ENCODE measurements around the gene OIP5. TPM values are rescaled to one million over a fixed set of nuclear protein-coding genes. Genes with fewer than 3 reads are reported as not detected.

The OIP5 gene
- total and polyA plus RNA-seq, 9 of the 15 experiments (the other 6 are each of a cell fraction or from before 2014, with no cell fraction given), result 8.3 to 54.8 (median 35.3) TPM

- TF ChIP-seq ZNF609 (CRISPR knock-in tag; IDR thresholded peaks at IDR 0.05; ENCODE audit: borderline replicate concordance), result 0 out of 2 replicates have a peak, but pooled peaks have one; percentile 22
- no peak for TF ChIP-seq ZBTB34 (CRISPR knock-in tag; IDR thresholded peaks at IDR 0.05)
- no peak for TF ChIP-seq POLR3G (IDR thresholded peaks at IDR 0.05; ENCODE audit: extremely low read depth, insufficient read length, insufficient replicate concordance)
- TF ChIP-seq ZZZ3 (IDR thresholded peaks at IDR 0.05), result peak; percentile 66; the same call in 1 of the 2 replicates
- no peak for TF ChIP-seq LARP7 (IDR thresholded peaks at IDR 0.05)
- TF ChIP-seq HCFC1 (IDR thresholded peaks at IDR 0.05; ENCODE audit: low read depth, low read length), result peak; percentile 44; the same call in 1 of the 2 replicates
- TF ChIP-seq STAT5B (CRISPR knock-in tag; IDR thresholded peaks at IDR 0.05), result no peak
- TF ChIP-seq ZNF75A (CRISPR knock-in tag; IDR thresholded peaks at IDR 0.05), result no peak
- no peak for TF ChIP-seq BDP1 (IDR thresholded peaks at IDR 0.05; ENCODE audit: insufficient read depth, insufficient read length)
- TF ChIP-seq, protein P1, sequence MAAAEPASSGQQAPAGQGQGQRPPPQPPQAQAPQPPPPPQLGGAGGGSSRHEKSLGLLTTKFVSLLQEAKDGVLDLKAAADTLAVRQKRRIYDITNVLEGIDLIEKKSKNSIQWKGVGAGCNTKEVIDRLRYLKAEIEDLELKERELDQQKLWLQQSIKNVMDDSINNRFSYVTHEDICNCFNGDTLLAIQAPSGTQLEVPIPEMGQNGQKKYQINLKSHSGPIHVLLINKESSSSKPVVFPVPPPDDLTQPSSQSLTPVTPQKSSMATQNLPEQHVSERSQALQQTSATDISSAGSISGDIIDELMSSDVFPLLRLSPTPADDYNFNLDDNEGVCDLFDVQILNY (CRISPR knock-in tag; IDR thresholded peaks at IDR 0.05), result no peak
- TF ChIP-seq SREBF1 (IDR thresholded peaks at IDR 0.05; ENCODE audit: borderline replicate concordance, low read depth, low read length), result 0 out of 2 replicates have a peak, but pooled peaks have one; percentile 38
- TF ChIP-seq FUS (optimal IDR thresholded peaks at IDR 0.05; ENCODE audit: low read depth, low read length), result no peak
- TF ChIP-seq SMAD3 (CRISPR knock-in tag; conservative IDR thresholded peaks at IDR 0.05), result no peak
- TF ChIP-seq POLR2G (IDR thresholded peaks at IDR 0.05; ENCODE audit: low read depth, low read length), result peak; percentile 99
- TF ChIP-seq, protein P2, sequence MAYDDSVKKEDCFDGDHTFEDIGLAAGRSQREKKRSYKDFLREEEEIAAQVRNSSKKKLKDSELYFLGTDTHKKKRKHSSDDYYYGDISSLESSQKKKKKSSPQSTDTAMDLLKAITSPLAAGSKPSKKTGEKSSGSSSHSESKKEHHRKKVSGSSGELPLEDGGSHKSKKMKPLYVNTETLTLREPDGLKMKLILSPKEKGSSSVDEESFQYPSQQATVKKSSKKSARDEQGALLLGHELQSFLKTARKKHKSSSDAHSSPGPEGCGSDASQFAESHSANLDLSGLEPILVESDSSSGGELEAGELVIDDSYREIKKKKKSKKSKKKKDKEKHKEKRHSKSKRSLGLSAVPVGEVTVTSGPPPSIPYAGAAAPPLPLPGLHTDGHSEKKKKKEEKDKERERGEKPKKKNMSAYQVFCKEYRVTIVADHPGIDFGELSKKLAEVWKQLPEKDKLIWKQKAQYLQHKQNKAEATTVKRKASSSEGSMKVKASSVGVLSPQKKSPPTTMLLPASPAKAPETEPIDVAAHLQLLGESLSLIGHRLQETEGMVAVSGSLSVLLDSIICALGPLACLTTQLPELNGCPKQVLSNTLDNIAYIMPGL (CRISPR knock-in tag; IDR thresholded peaks at IDR 0.05), result 0 out of 2 replicates have a peak, but pooled peaks have one; percentile 26
- TF ChIP-seq SRSF9 (IDR thresholded peaks at IDR 0.05; ENCODE audit: borderline replicate concordance, low read depth, low read length), result no peak
Observed at GRCh38 chr15:41332194-41333025, at the start of gene OIP5, which contains the start of gene NUSAP1 (continued).

Data from K562 (cell line).